NCI-H69 (cell line): Measurements from ENCODE around the gene ARHGEF18.
"Not testable (repeated sequence)": the region's sequence is repeated elsewhere in the genome, so short reads cannot be mapped to it uniquely, and the experiment has no call there.

Experiments
- DNase-seq: peaks from one replicate; lab custom pipeline; 2025; lab: John Stamatoyannopoulos, UW

Gene ARHGEF18

GRCh38 chr19:7348587-7349230, at the start of gene ARHGEF18:
Gene ARHGEF18, plus strand, starts transcription at chr19:7348937. Its CDS starts 13,954 bp downstream, at chr19:7362891.
- no peak for DNase-seq

GRCh38 chr19:7301525-7301924, 47.2 kb upstream of the ARHGEF18 start:
- DNase-seq, result no peak

GRCh38 chr19:7303470-7303869, 45.3 kb upstream of the ARHGEF18 start:
- no peak for DNase-seq

- no peak for DNase-seq
These were observed 44.5 kb upstream of the ARHGEF18 start for GRCh38 chr19:7304200-7304599.

- no peak for DNase-seq
These were observed 41.0 kb upstream of the ARHGEF18 start for GRCh38 chr19:7307590-7308218.

- not testable (repeated sequence) for DNase-seq
These were observed 40.4 kb upstream of the ARHGEF18 start for GRCh38 chr19:7308327-7308726.

- no peak for DNase-seq
These were observed 36.8 kb upstream of the ARHGEF18 start for GRCh38 chr19:7311911-7312310.

GRCh38 chr19:7312816-7313215, 35.9 kb upstream of the ARHGEF18 start:
- DNase-seq, result no peak

- no peak for DNase-seq
These were observed 30.6 kb upstream of the ARHGEF18 start for GRCh38 chr19:7318176-7318575.

- DNase-seq, result peak; percentile 24
These were observed 22.4 kb upstream of the ARHGEF18 start for GRCh38 chr19:7326105-7326877.

GRCh38 chr19:7327802-7328201, 20.9 kb upstream of the ARHGEF18 start:
- DNase-seq, result no peak

GRCh38 chr19:7328647-7329046, 20.1 kb upstream of the ARHGEF18 start:
- no peak for DNase-seq

- DNase-seq, result no peak
These were observed 17.3 kb upstream of the ARHGEF18 start for GRCh38 chr19:7331446-7331845.

- no peak for DNase-seq
These were observed 15.3 kb upstream of the ARHGEF18 start for GRCh38 chr19:7333198-7334118.

GRCh38 chr19:7336321-7336973, 12.3 kb upstream of the ARHGEF18 start:
- DNase-seq, result no peak

- no peak for DNase-seq
These were observed 11.2 kb upstream of the ARHGEF18 start for GRCh38 chr19:7337380-7338194.

GRCh38 chr19:7340959-7341837, 7.5 kb upstream of the ARHGEF18 start:
- peak; percentile 59 for DNase-seq

GRCh38 chr19:7342143-7342542, 6.6 kb upstream of the ARHGEF18 start:
- DNase-seq, result no peak

- no peak for DNase-seq
These were observed 2.2 kb upstream of the ARHGEF18 start for GRCh38 chr19:7346488-7346971.
